SW480 (cell line): ENCODE results near the gene PDE5A.
A peak's percentile ranks its signal among the peaks of the same experiment; 100 is the strongest.
"Not testable (repeated sequence)": the region's sequence is repeated elsewhere in the genome, so short reads cannot be mapped to it uniquely, and the experiment has no call there.

Source experiments
- DNase-seq: peaks from one replicate; pipeline ENCODE4 v3.0.0-alpha.2; 2016; ENCODE audit warnings: low spot score

The PDE5A gene

GRCh38 chr4:119646347-119647071 is 17.9 kb upstream of the PDE5A start:
- DNase-seq = no peak

GRCh38 chr4:119643306-119644042 is 14.9 kb upstream of the PDE5A start:
- no peak for DNase-seq

GRCh38 chr4:119641765-119642164 is 13.2 kb upstream of the PDE5A start:
- DNase-seq = no peak

- DNase-seq = no peak
Measured at GRCh38 chr4:119638359-119638758, 9.8 kb upstream of the PDE5A start.

GRCh38 chr4:119636851-119637250 is 8.2 kb upstream of the PDE5A start:
- not testable (repeated sequence) for DNase-seq

GRCh38 chr4:119632216-119632615 is 3.6 kb upstream of the PDE5A start:
- no peak for DNase-seq

GRCh38 chr4:119629142-119629471 is 503 bp upstream of the PDE5A start:
- no peak for DNase-seq

GRCh38 chr4:119627267-119628255 is 1.0 kb downstream of the PDE5A start:
- DNase-seq = peak; percentile 45

- no peak for DNase-seq
Measured at GRCh38 chr4:119626943-119627266, 1.7 kb downstream of the PDE5A start.

GRCh38 chr4:119626420-119626819 is 2.2 kb downstream of the PDE5A start:
- no peak for DNase-seq

- no peak for DNase-seq
Measured at GRCh38 chr4:119625761-119626160, 2.8 kb downstream of the PDE5A start.

GRCh38 chr4:119624356-119624755 is 4.2 kb downstream of the PDE5A start:
- no peak for DNase-seq

- no peak for DNase-seq
Measured at GRCh38 chr4:119623025-119623424, 5.6 kb downstream of the PDE5A start.

- DNase-seq = no peak
Measured at GRCh38 chr4:119615068-119615719, 13.4 kb downstream of the PDE5A start.

- no peak for DNase-seq
Measured at GRCh38 chr4:119604266-119604665, 24.3 kb downstream of the PDE5A start.

- DNase-seq = no peak
Measured at GRCh38 chr4:119602366-119602765, 26.2 kb downstream of the PDE5A start.

GRCh38 chr4:119598521-119598920 is 30.1 kb downstream of the PDE5A start:
- DNase-seq = no peak

GRCh38 chr4:119597377-119597776 is 31.2 kb downstream of the PDE5A start:
- no peak for DNase-seq

GRCh38 chr4:119593698-119594097 is 34.9 kb downstream of the PDE5A start:
- no peak for DNase-seq

GRCh38 chr4:119592830-119593229 is 35.8 kb downstream of the PDE5A start:
- no peak for DNase-seq

GRCh38 chr4:119589165-119589564 is 39.4 kb downstream of the PDE5A start:
- DNase-seq = no peak

GRCh38 chr4:119587796-119588195 is 40.8 kb downstream of the PDE5A start:
- DNase-seq = no peak
